Subcutaneous abdominal adipose tissue (tissue), 5 donors: ENCODE data around the gene EPHA6.
"Not testable (repeated sequence)": the region's sequence is repeated elsewhere in the genome, so short reads cannot be mapped to it uniquely, and the experiment has no call there.

Experiments
- H3K27ac ChIP-seq: one replicate; pipeline ENCODE4 v1.7.0; 2013; ENCODE audit warnings: low read depth, mild to moderate bottlenecking, inconsistent platforms, low read length, moderate library complexity
- H3K27me3 ChIP-seq, 5 donors: one replicate each; pipeline ENCODE4 v1.7.0; 2013; ENCODE audit warnings: low read length in 5 of 5, inconsistent platforms in 1 of 5; ENCODE audit not compliant: control insufficient read depth in 5 of 5, insufficient read depth in 4 of 5
- H3K36me3 ChIP-seq, 5 donors: one replicate each; pipeline ENCODE4 v1.7.0; 2013; ENCODE audit warnings: low read length in 5 of 5; ENCODE audit not compliant: control insufficient read depth in 5 of 5, insufficient read depth in 5 of 5
- H3K4me1 ChIP-seq, 5 donors: one replicate each; pipeline ENCODE4 v1.7.0; 2013; ENCODE audit warnings: low read length in 5 of 5, mild to moderate bottlenecking in 3 of 5, moderate library complexity in 1 of 5; ENCODE audit not compliant: control insufficient read depth in 5 of 5, insufficient read depth in 5 of 5
- H3K4me3 ChIP-seq, 5 donors: one replicate each; pipeline ENCODE4 v1.7.0; 2013; ENCODE audit warnings: low read length in 5 of 5, low read depth in 1 of 5
- H3K9ac ChIP-seq, 5 donors: one replicate each; pipeline ENCODE4 v1.7.0; 2013; ENCODE audit warnings: low read length in 5 of 5, mild to moderate bottlenecking in 4 of 5, moderate library complexity in 3 of 5
- H3K9me3 ChIP-seq, 5 donors: one replicate each; pipeline ENCODE4 v1.7.0; 2013; ENCODE audit warnings: low read length in 5 of 5; ENCODE audit not compliant: control insufficient read depth in 5 of 5
- donor health status: healthy.
- donor health status: healthy.
- donor health status: healthy.
- donor health status: healthy.
- donor health status: healthy.

The EPHA6 gene

GRCh38 chr3:97612632-97613031, 798.2 kb downstream of the EPHA6 start:
- no peaks in the 10 kb centered on the region for H3K27me3 ChIP-seq

DNA sequence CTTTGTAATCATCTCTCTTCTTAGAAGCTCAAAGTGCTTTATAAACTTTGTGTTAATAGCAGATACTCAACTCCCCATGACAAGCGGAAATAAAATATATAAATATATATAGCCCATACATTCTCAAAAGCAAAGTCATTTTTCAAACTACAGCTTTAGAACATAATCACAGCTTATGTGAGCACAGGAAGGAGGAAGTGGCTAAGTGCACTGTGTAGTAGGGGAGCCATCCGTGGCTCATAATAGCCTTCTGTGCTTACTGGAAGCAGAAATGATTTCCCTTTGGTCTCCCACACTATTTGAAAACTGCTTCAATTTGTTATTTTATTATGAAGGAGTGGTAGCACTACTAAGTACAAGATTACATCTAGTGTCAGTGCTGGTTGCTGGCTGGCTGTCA, 798.7 kb downstream of the EPHA6 start:
- Histone ChIP-seq H3K27me3 (no peaks in the 10 kb centered on the region), H3K4me3 (no peak overlapping the region), H3K9ac (no peak overlapping the region), H3K36me3 (no peaks in the 10 kb centered on the region), H3K9me3 (peaks cover 0 to 7% (median 0%) of the 10 kb centered on the region in 5 donors), H3K4me1 (no peaks in the 10 kb centered on the region), H3K27ac (no peak overlapping the region)

More at GRCh38 chr3:97612632-97613031, 798.2 kb downstream of the EPHA6 start:
- Histone ChIP-seq H3K4me3 (no peak overlapping the region), H3K4me1 (no peaks in the 10 kb centered on the region), H3K9ac (no peak overlapping the region), H3K27ac (no peak overlapping the region), H3K9me3 (peaks cover 0 to 7% (median 0%) of the 10 kb centered on the region in 5 donors), H3K36me3 (no peaks in the 10 kb centered on the region)

DNA sequence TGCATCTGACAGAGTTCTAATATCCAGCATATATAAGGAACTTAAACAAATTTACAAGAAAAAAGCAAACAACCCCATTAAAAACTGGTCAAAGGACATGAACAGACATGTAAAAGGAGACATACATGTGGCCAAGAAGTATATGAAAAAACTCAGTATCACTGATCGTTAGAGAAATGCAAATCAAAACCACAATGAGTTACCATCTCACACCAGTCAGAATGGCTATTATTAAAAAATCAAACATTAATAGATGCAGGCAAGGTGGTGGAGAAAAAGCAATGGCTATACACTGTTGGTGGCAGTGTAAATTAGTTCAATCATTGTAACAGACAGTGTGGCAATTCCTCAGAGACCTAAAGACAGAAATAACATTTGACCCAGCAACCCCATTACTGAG, 806.1 kb downstream of the EPHA6 start:
- H3K27ac ChIP-seq, H3K4me1 ChIP-seq, H3K27me3 ChIP-seq, H3K9me3 ChIP-seq, H3K9ac ChIP-seq, H3K4me3 ChIP-seq, H3K36me3 ChIP-seq: not testable (repeated sequence)

DNA sequence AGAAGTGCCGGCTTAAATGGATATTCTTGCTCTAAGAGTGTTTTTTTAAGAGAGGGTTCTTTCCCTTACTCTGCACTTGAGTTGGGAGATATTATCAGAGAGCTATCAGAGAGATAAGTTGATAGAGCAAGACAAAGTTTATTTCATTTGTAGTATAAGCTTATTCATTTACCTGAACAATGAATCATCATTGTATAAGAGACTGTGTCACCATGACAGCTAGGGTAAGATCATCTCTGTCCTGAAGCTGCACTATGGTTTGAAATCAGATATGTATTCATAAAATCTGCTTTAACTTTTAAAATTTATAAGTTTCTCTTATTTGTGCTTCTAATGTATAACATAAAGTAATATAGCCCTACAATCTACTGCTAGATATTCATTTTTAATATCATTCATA, 822.1 kb downstream of the EPHA6 start:
- Histone ChIP-seq H3K27me3 (no peaks in the 10 kb centered on the region), H3K27ac (no peak overlapping the region), H3K4me3 (no peak overlapping the region), H3K36me3 (no peaks in the 10 kb centered on the region), H3K4me1 (no peaks in the 10 kb centered on the region), H3K9me3 (no peaks in the 10 kb centered on the region), H3K9ac (no peak overlapping the region)

DNA sequence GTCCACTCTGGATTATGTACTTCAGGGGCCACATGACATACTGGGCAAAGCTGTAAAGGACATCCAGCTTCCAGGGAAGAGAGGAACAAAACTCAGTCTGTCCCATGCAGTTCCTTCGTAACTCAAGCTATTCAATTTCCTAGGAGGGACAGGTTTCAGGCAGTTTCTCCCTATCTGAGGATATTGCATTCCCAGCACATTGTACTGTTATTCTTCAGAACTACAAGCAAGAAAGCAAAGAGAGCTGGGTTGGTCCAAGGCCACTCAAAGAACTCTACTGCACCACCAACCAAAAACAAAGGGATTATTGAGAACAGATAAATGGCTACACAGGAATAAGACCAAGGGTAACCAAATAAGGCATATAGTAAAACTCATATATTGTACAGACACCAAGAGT, 832.5 kb downstream of the EPHA6 start:
- H3K36me3 ChIP-seq = no peaks in the 10 kb centered on the region
- H3K27me3 ChIP-seq = no peaks in the 10 kb centered on the region
- no peak overlapping the region for H3K9ac ChIP-seq
- H3K4me1 ChIP-seq = no peaks in the 10 kb centered on the region
- H3K9me3 ChIP-seq = no peaks in the 10 kb centered on the region
- no peak overlapping the region for H3K27ac ChIP-seq
- no peak overlapping the region for H3K4me3 ChIP-seq

GRCh38 chr3:97647441-97647982, 833.1 kb downstream of the EPHA6 start:
- Histone ChIP-seq H3K36me3 (no peaks in the 10 kb centered on the region), H3K27ac (no peak overlapping the region), H3K27me3 (no peaks in the 10 kb centered on the region), H3K9me3 (no peaks in the 10 kb centered on the region), H3K4me3 (no peak overlapping the region), H3K9ac (no peak overlapping the region), H3K4me1 (no peaks in the 10 kb centered on the region)

DNA sequence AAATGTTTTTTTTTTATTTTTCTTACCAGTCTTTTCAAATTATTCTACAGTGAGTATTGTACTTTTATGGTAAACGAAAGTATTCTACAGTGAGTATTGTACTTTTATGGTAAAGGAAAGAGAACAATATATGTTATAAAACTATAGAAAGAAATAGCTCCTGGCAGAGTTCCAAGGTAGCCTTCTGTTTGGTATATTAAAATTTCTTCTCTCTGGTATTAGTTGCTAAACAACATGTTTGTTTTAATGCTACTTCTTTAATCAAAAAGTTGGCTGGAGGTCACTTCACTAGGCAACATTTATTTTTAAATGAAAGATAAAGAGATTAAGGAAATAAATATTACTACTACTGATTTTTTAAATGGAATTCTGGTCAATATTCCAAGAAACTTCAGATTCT, 841.6 kb downstream of the EPHA6 start:
- Histone ChIP-seq H3K27ac (no peak overlapping the region), H3K4me3 (no peak overlapping the region), H3K4me1 (no peaks in the 10 kb centered on the region), H3K27me3 (no peaks in the 10 kb centered on the region), H3K9ac (no peak overlapping the region), H3K9me3 (peaks cover 0 to 2% (median 0%) of the 10 kb centered on the region in 5 donors), H3K36me3 (no peaks in the 10 kb centered on the region)

GRCh38 chr3:97656638-97657037, 842.2 kb downstream of the EPHA6 start:
- Histone ChIP-seq H3K36me3 (no peaks in the 10 kb centered on the region), H3K9me3 (peaks cover 0 to 2% (median 0%) of the 10 kb centered on the region in 5 donors), H3K4me3 (no peak overlapping the region), H3K27ac (no peak overlapping the region), H3K27me3 (no peaks in the 10 kb centered on the region), H3K4me1 (no peaks in the 10 kb centered on the region), H3K9ac (no peak overlapping the region)

GRCh38 chr3:97658668-97659285, 844.4 kb downstream of the EPHA6 start:
- no peak overlapping the region for H3K4me3 ChIP-seq

GRCh38 chr3:97662264-97662663, 847.9 kb downstream of the EPHA6 start:
- Histone ChIP-seq H3K27me3 (no peaks in the 10 kb centered on the region), H3K4me1 (no peaks in the 10 kb centered on the region), H3K27ac (no peak overlapping the region), H3K9me3 (no peaks in the 10 kb centered on the region), H3K36me3 (no peaks in the 10 kb centered on the region), H3K4me3 (no peak overlapping the region), H3K9ac (no peak overlapping the region)

More at GRCh38 chr3:97658668-97659285, 844.4 kb downstream of the EPHA6 start:
- H3K4me1 ChIP-seq = no peaks in the 10 kb centered on the region
- no peak overlapping the region for H3K9ac ChIP-seq
- no peaks in the 10 kb centered on the region for H3K27me3 ChIP-seq
- no peaks in the 10 kb centered on the region for H3K9me3 ChIP-seq
- H3K36me3 ChIP-seq = no peaks in the 10 kb centered on the region
- H3K27ac ChIP-seq = no peak overlapping the region
